BJ (cell line): ENCODE results near the gene CBFA2T2. TPM values are rescaled to one million over a fixed set of nuclear protein-coding genes. Genes with fewer than 3 reads are reported as not detected.
"Not testable (repeated sequence)": the region's sequence is repeated elsewhere in the genome, so short reads cannot be mapped to it uniquely, and the experiment has no call there.

ENCODE experiments used
- CTCF ChIA-PET: fragments of 350-600 bp; formaldehyde crosslinking; extraction: SDS; loops from one replicate; lab custom pipeline; 2021; ENCODE audit warnings: antibody characterized with exemption, inconsistent platforms; lab: Yijun Ruan, JAX
- POLR2A ChIA-PET: fragments of 300-600 bp; sonication (Branson Sonifier 250); formaldehyde crosslinking; extraction: SDS; loops from one replicate; lab custom pipeline; 2021; ENCODE audit warnings: antibody characterized with exemption; lab: Charles Lee
- DNase-seq: peaks from one replicate; pipeline ENCODE4 v3.0.0-alpha.2; 2011; ENCODE audit warnings: low read depth
- H3K27me3 ChIP-seq: 2 replicates; pipeline ENCODE4 v1.6.0; 2011; ENCODE audit warnings: low read length; ENCODE audit not compliant: control insufficient read depth, insufficient read depth
- H3K36me3 ChIP-seq: 2 replicates; pipeline ENCODE4 v1.5.1; 2011; ENCODE audit warnings: low read length; ENCODE audit not compliant: control insufficient read depth, insufficient read depth
- H3K4me3 ChIP-seq: 2 replicates; pipeline ENCODE4 v1.5.1; 2011; ENCODE audit warnings: low read depth, mild to moderate bottlenecking, control low read depth, low read length
- CTCF ChIP-seq: IDR thresholded peaks from 2 replicates; pipeline ENCODE4 v1.5.1; 2011; ENCODE audit warnings: low read depth, mild to moderate bottlenecking, control low read depth, inconsistent platforms, low read length, moderate library complexity; ENCODE audit not compliant: insufficient read depth
- polyA plus RNA-seq: library from polyadenylated mRNA; depleted of rRNA; stranded (reverse); fragments of >200 nt; gene quantifications from 2 replicates; pipeline ENCODE4 v1.2.3, GENCODE V29; 2011

CBFA2T2 gene
- polyA plus RNA-seq, 1 experiment = 7.6 TPM

GRCh38 chr20:33567949-33568348, 78.1 kb downstream of the CBFA2T2 start:
- CTCF ChIA-PET = interaction anchor here (1.0 kb wide), 1 partner anchor 69 kb away, joined by 3 read pairs; no protein-coding TSS in a partner anchor

GRCh38 chr20:33568378-33568777, 78.5 kb downstream of the CBFA2T2 start:
- Histone ChIP-seq H3K36me3 (no peaks in the 10 kb centered on the region), H3K4me3 (no peak overlapping the region), H3K27me3 (no peaks in the 10 kb centered on the region)
- ChIA-PET POLR2A (no interaction called here), CTCF (no interaction called here)
- TF ChIP-seq CTCF = no peak
- no peak for DNase-seq

More at GRCh38 chr20:33567949-33568348, 78.1 kb downstream of the CBFA2T2 start:
- TF ChIP-seq CTCF = no peak
- no peaks in the 10 kb centered on the region for H3K36me3 ChIP-seq
- DNase-seq = no peak
- POLR2A ChIA-PET = no interaction called here
- H3K4me3 ChIP-seq = no peak overlapping the region
- H3K27me3 ChIP-seq = no peaks in the 10 kb centered on the region

GRCh38 chr20:33568868-33569801, 79.2 kb downstream of the CBFA2T2 start:
- TF ChIP-seq CTCF = no peak
- ChIA-PET POLR2A (no interaction called here), CTCF (no interaction called here)
- Histone ChIP-seq H3K27me3 (no peaks in the 10 kb centered on the region), H3K36me3 (no peaks in the 10 kb centered on the region), H3K4me3 (no peak overlapping the region)
- DNase-seq = no peak

DNA sequence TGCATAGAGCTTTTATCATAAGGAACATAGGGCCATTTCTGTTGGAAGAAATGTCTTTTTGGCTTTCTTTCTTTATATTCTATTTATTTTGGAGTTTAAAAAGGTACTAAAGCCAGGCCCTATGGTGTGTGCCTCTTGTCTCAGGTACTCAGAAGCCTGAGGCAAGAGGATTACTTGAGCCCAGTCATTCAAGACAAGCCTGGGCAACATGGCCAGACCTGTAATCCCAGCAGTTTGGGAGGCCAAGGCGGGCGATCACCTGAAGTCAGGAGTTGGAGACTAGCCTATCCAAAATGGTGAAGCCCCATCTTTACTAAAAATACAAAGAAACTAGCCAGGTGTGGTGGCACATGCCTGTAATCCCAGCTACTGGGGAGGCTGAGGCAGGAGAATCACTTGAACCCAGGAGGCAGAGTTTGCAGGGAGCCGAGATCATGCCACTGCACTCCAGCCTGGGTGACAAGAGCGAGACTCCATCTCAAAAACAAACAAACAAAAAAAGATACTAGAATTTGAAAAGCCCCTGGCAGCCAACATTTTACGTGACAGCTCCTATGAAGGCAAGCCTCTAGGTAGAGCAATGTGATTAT, 80.0 kb downstream of the CBFA2T2 start:
- no peak for TF ChIP-seq CTCF
- no peak for DNase-seq
- Histone ChIP-seq H3K27me3 (no peaks in the 10 kb centered on the region), H3K36me3 (no peaks in the 10 kb centered on the region), H3K4me3 (no peak overlapping the region)
- ChIA-PET POLR2A (no interaction called here), CTCF (no interaction called here)

- ChIA-PET POLR2A (no interaction called here), CTCF (no interaction called here)
- H3K36me3 ChIP-seq = no peaks in the 10 kb centered on the region
Measured at GRCh38 chr20:33570743-33571142, 80.8 kb downstream of the CBFA2T2 start.

DNA sequence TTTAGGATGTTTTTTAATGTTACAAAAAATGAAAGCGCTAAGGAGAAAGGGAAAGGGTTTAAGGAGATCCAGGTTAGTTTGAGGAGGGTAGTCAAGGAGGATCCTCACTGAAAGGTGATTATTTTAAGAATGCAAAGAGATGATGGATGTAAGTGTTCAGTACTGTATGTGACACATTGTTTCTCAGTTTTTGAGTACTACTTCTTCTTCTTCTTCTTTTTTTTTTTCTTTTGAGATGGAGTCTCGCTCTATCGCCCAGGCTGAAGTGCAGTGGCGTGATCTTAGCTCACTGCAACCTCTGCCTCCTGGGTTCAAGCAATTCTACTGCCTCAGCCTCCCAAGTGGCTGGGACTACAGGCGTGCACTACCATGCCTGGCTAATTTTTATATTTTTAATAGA, 83.4 kb downstream of the CBFA2T2 start:
- CTCF ChIA-PET, POLR2A ChIA-PET, H3K27me3 ChIP-seq, H3K4me3 ChIP-seq, DNase-seq, H3K36me3 ChIP-seq: not testable (repeated sequence)

More at GRCh38 chr20:33570743-33571142, 80.8 kb downstream of the CBFA2T2 start:
- H3K27me3 ChIP-seq = no peaks in the 10 kb centered on the region
- no peak for TF ChIP-seq CTCF
- H3K4me3 ChIP-seq = no peak overlapping the region
- no peak for DNase-seq
